ENCODE measurements around the gene SYT9. TPM values are rescaled to one million over a fixed set of nuclear protein-coding genes. Genes with fewer than 3 reads are reported as not detected.

The SYT9 gene
- polyA plus RNA-seq, 2 of the 4 experiments (the other 2 are of a cell fraction): 0.10 TPM; not detected in 1

GRCh38 chr11:7427733-7428132 lies 176.0 kb downstream of the SYT9 start:
- Histone ChIP-seq H3K9me3 (no peaks in the 10 kb centered on the region), H3K4me1 (no peaks in the 10 kb centered on the region), H3K4me2 (no peak overlapping the region), H3K27ac (no peak overlapping the region), H3K4me3 (no peak overlapping the region)
- ATAC-seq: no peak
- no peak for DNase-seq (ENCODE audit: low read depth in 1 of 2, low spot score in 1 of 2)
- TF ChIP-seq SMC3 (IDR thresholded peaks at IDR 0.05) (no peak), E2F6 (IDR thresholded peaks at IDR 0.05; ENCODE audit: borderline replicate concordance, low read depth) (no peak), BHLHE40 (IDR thresholded peaks at IDR 0.05; ENCODE audit: low read depth, low read length) (no peak), HDAC2 (IDR thresholded peaks at IDR 0.05) (no peak), CHD4 (IDR thresholded peaks at IDR 0.05; ENCODE audit: borderline replicate concordance) (no peak), EHMT2 (IDR thresholded peaks at IDR 0.05; ENCODE audit: low read depth) (no peak)
- 22% methylated on average over 3 of the region's 3 CpGs for WGBS (ENCODE audit: missing lambda C conversion rate)
- FAIRE-seq: no peak
- ChIA-PET POLR2A (no interaction called here), CTCF (interaction anchor here (1.3 kb wide), 1 partner anchor 15 kb away, joined by 3 read pairs; no protein-coding TSS in a partner anchor)

- TF ChIP-seq FOXS1 (CRISPR knock-in tag; IDR thresholded peaks at IDR 0.05) (no peak), RAD21 (conservative IDR thresholded peaks at IDR 0.05 in 1 of 2, IDR thresholded peaks at IDR 0.05 in 1 of 2) (no peak), MYC (IDR thresholded peaks at IDR 0.05; ENCODE audit: borderline replicate concordance, low read length) (no peak), POLR2AphosphoS2 (conservative IDR thresholded peaks at IDR 0.05; ENCODE audit: low read length) (no peak), NPAS2 (CRISPR knock-in tag; IDR thresholded peaks at IDR 0.05; ENCODE audit: borderline replicate concordance) (no peak), HES2 (IDR thresholded peaks at IDR 0.05) (no peak)
- DNase-seq (ENCODE audit: low read depth in 1 of 2, low spot score in 1 of 2): no peak
- no peak overlapping the region for H3K4me2 ChIP-seq
- H3K27ac ChIP-seq: no peak overlapping the region
- no peaks in the 10 kb centered on the region for H3K4me1 ChIP-seq
- no peak for ATAC-seq
- ChIA-PET POLR2A (no interaction called here), CTCF (no interaction called here)
- no peak overlapping the region for H3K4me3 ChIP-seq
- no peak for FAIRE-seq
- WGBS (ENCODE audit: missing lambda C conversion rate): 10% methylated on average over 2 of the region's 2 CpGs
- H3K9me3 ChIP-seq: no peaks in the 10 kb centered on the region
Measured at GRCh38 chr11:7428196-7428595, 176.5 kb downstream of the SYT9 start.

GRCh38 chr11:7430496-7430895 lies 178.8 kb downstream of the SYT9 start:
- FAIRE-seq (no peak), ATAC-seq (no peak), DNase-seq (ENCODE audit: low read depth in 1 of 2, low spot score in 1 of 2) (no peak)
- no peaks in the 10 kb centered on the region for H3K9me3 ChIP-seq
- no peak for TF ChIP-seq NR3C1 (IDR thresholded peaks at IDR 0.05)
- no peak for TF ChIP-seq CBX2 (IDR thresholded peaks at IDR 0.05; ENCODE audit: borderline replicate concordance, low read depth)
- TF ChIP-seq EP300 (IDR thresholded peaks at IDR 0.05): no peak
- TF ChIP-seq RFX5 (IDR thresholded peaks at IDR 0.05): no peak
- TF ChIP-seq HOXB13 (CRISPR knock-in tag; IDR thresholded peaks at IDR 0.05; ENCODE audit: low read depth): no peak
- no peak for TF ChIP-seq HDAC2 (IDR thresholded peaks at IDR 0.05)
- no peak for TF ChIP-seq ZNF302 (CRISPR knock-in tag; IDR thresholded peaks at IDR 0.05)
- no peak for TF ChIP-seq CTCF (IDR thresholded peaks at IDR 0.05)
- no peak for TF ChIP-seq FOSB (CRISPR knock-in tag; IDR thresholded peaks at IDR 0.05)
- ChIA-PET POLR2A (no interaction called here), CTCF (no interaction called here)
- no peak overlapping the region for H3K4me2 ChIP-seq
- no peak overlapping the region for H3K4me3 ChIP-seq
- H3K4me1 ChIP-seq: no peaks in the 10 kb centered on the region
- WGBS (ENCODE audit: missing lambda C conversion rate): 47% methylated on average over 2 of the region's 2 CpGs
- H3K27ac ChIP-seq: no peak overlapping the region

Measured in A549 (cell line).